Karpas-422 (cell line): Measurements from ENCODE around the gene CSF3R. TPM values are rescaled to one million over a fixed set of nuclear protein-coding genes. Genes with fewer than 3 reads are reported as not detected.

Experiments used
- DNase-seq: peaks from one replicate; pipeline ENCODE4 v3.0.0-alpha.2; 2015
- H2AFZ ChIP-seq: fragments of 200-600 bp; sonication (generic); 2 replicates; pipeline ENCODE4 v1.6.1; 2014; ENCODE audit warnings: antibody characterized with exemption, low read length, mixed read lengths
- H3K27ac ChIP-seq: fragments of 200-600 bp; sonication (generic); 2 replicates; pipeline ENCODE4 v1.5.1; 2014; ENCODE audit warnings: mild to moderate bottlenecking, low read length, moderate library complexity
- H3K27me3 ChIP-seq: fragments of 200-600 bp; sonication (generic); 2 replicates; pipeline ENCODE4 v1.6.1; 2014; ENCODE audit warnings: low read length, mixed read lengths
- H3K36me3 ChIP-seq: fragments of 200-600 bp; sonication (generic); 2 replicates; pipeline ENCODE4 v1.6.1; 2014; ENCODE audit warnings: low read length, mixed read lengths; ENCODE audit not compliant: insufficient read depth
- H3K4me1 ChIP-seq: fragments of 200-600 bp; sonication (generic); 2 replicates; pipeline ENCODE4 v1.6.1; 2014; ENCODE audit warnings: mild to moderate bottlenecking, low read length, mixed read lengths
- H3K4me2 ChIP-seq: fragments of 200-600 bp; sonication (generic); 2 replicates; pipeline ENCODE4 v1.6.1; 2014; ENCODE audit warnings: low read length, low read depth, mild to moderate bottlenecking; ENCODE audit not compliant: poor library complexity, severe bottlenecking
- H3K4me3 ChIP-seq: fragments of 200-600 bp; sonication (generic); 2 replicates; pipeline ENCODE4 v1.5.1; 2014; ENCODE audit warnings: mild to moderate bottlenecking, antibody characterized with exemption, low read length, mixed read lengths
- H3K79me2 ChIP-seq: fragments of 200-600 bp; sonication (generic); 2 replicates; pipeline ENCODE4 v1.6.1; 2014; ENCODE audit warnings: mild to moderate bottlenecking, low read length, mixed read lengths
- H3K9ac ChIP-seq: fragments of 200-600 bp; sonication (generic); 2 replicates; pipeline ENCODE4 v1.6.0; 2014; ENCODE audit warnings: low read length
- H3K9me2 ChIP-seq: fragments of 200-600 bp; sonication (generic), shearing (Covaris generic); replicated peaks from 2 replicates; pipeline ENCODE4 v1.6.0; 2014; ENCODE audit warnings: mild to moderate bottlenecking, low read length, moderate library complexity; ENCODE audit not compliant: insufficient read depth
- H3K9me3 ChIP-seq: fragments of 300-700, 200-600 bp; sonication (generic); 2 replicates; pipeline ENCODE4 v1.6.1; 2014; ENCODE audit warnings: low read length, mixed read lengths
- H4K20me1 ChIP-seq: fragments of 200-600 bp; sonication (generic); 2 replicates; pipeline ENCODE4 v1.6.1; 2014; ENCODE audit warnings: mild to moderate bottlenecking, antibody characterized with exemption, low read length, low read depth; ENCODE audit not compliant: insufficient read depth
- total RNA-seq: library from RNA; depleted of rRNA; stranded (reverse); fragments of >200 nt; shearing (Covaris generic); gene quantifications from 2 replicates; pipeline ENCODE4 v1.2.3, GENCODE V29; 2014; ENCODE audit warnings: low replicate concordance

CSF3R gene
- total RNA-seq, 1 experiment from 2014 or later = not detected

- H3K9ac ChIP-seq = no peak overlapping the region
- no peak overlapping the region for H2AFZ ChIP-seq
- no peaks in the 10 kb centered on the region for H3K36me3 ChIP-seq
- peaks cover 3% of the 10 kb centered on the region; the same call in 1 of the 2 replicates for H3K4me1 ChIP-seq
- no peak overlapping the region for H3K27ac ChIP-seq
- H3K4me2 ChIP-seq = no peak overlapping the region
- no peaks in the 10 kb centered on the region for H3K27me3 ChIP-seq
- H4K20me1 ChIP-seq = no peaks in the 10 kb centered on the region
- no peak overlapping the region for H3K4me3 ChIP-seq
- no peaks in the 10 kb centered on the region for H3K9me3 ChIP-seq
- no peaks in the 10 kb centered on the region for H3K9me2 ChIP-seq
- no peaks in the 10 kb centered on the region for H3K79me2 ChIP-seq
- DNase-seq = no peak
Observed at GRCh38 chr1:36524359-36525062, 41.8 kb upstream of the CSF3R start.

DNA sequence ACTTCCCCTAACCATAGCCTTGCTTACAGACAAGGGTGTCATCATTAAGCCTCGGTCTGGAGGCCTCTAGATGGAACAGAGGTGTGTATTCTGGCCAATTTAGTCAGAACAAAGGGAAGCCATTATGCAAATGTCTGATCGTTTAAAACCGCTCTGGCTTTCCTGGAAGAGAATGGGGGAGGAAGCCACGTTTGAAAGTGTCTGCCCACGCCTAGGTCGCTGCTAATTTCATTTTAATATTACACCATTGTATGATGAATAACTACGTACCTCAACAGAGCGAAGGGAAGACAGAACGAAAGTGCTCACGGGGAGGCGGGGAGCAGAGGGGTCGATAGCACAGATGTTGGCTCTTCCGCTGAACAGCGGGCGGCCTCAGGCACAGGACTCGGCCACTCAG is 41.1 kb upstream of the CSF3R start:
- no peak for DNase-seq
- no peaks in the 10 kb centered on the region for H3K27me3 ChIP-seq

DNA sequence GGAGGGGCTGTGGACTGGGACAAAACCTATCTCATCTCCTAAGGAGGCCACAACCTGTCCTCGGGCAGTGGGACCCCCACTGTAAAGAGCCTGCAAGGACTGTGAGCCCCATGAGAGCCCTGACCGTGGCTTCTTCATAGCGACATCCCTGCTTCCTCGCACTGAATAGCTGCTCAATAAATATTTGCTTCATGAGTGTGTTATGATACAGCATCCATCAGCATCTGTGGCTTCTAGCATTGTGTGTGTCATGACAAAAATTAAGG is 40.5 kb upstream of the CSF3R start:
- no peak for DNase-seq
- H3K4me2 ChIP-seq = no peak overlapping the region
- no peak overlapping the region for H3K27ac ChIP-seq
- H3K9me2 ChIP-seq = no peaks in the 10 kb centered on the region
- H3K4me3 ChIP-seq = no peak overlapping the region
- H3K9ac ChIP-seq = no peak overlapping the region
- H4K20me1 ChIP-seq = no peaks in the 10 kb centered on the region
- H3K9me3 ChIP-seq = no peaks in the 10 kb centered on the region
- H3K79me2 ChIP-seq = no peaks in the 10 kb centered on the region
- H2AFZ ChIP-seq = no peak overlapping the region
- no peaks in the 10 kb centered on the region for H3K36me3 ChIP-seq
- H3K27me3 ChIP-seq = no peaks in the 10 kb centered on the region
- H3K4me1 ChIP-seq = peaks cover 3% of the 10 kb centered on the region; the same call in 1 of the 2 replicates

More for the DNA sequence above, 41.1 kb upstream of the CSF3R start:
- no peaks in the 10 kb centered on the region for H3K79me2 ChIP-seq
- no peaks in the 10 kb centered on the region for H3K9me3 ChIP-seq
- H3K36me3 ChIP-seq = no peaks in the 10 kb centered on the region
- no peak overlapping the region for H3K9ac ChIP-seq
- no peaks in the 10 kb centered on the region for H3K9me2 ChIP-seq
- H2AFZ ChIP-seq = no peak overlapping the region
- H4K20me1 ChIP-seq = no peaks in the 10 kb centered on the region
- H3K4me1 ChIP-seq = peaks cover 3% of the 10 kb centered on the region; the same call in 1 of the 2 replicates
- no peak overlapping the region for H3K4me2 ChIP-seq
- H3K27ac ChIP-seq = no peak overlapping the region
- no peak overlapping the region for H3K4me3 ChIP-seq

- no peaks in the 10 kb centered on the region for H3K79me2 ChIP-seq
- no peak for DNase-seq
- peaks cover 3% of the 10 kb centered on the region; the same call in 1 of the 2 replicates for H3K4me1 ChIP-seq
- H3K9me3 ChIP-seq = no peaks in the 10 kb centered on the region
- H3K4me2 ChIP-seq = no peak overlapping the region
- no peak overlapping the region for H2AFZ ChIP-seq
- H3K36me3 ChIP-seq = no peaks in the 10 kb centered on the region
- no peak overlapping the region for H3K27ac ChIP-seq
- no peaks in the 10 kb centered on the region for H4K20me1 ChIP-seq
- H3K9me2 ChIP-seq = no peaks in the 10 kb centered on the region
- H3K27me3 ChIP-seq = no peaks in the 10 kb centered on the region
- no peak overlapping the region for H3K4me3 ChIP-seq
- no peak overlapping the region for H3K9ac ChIP-seq
Observed at GRCh38 chr1:36522461-36523229, 39.9 kb upstream of the CSF3R start.

- Histone ChIP-seq H3K4me2 (no peak overlapping the region), H3K9ac (no peak overlapping the region), H3K79me2 (no peaks in the 10 kb centered on the region), H2AFZ (no peak overlapping the region), H3K4me3 (no peak overlapping the region), H3K9me3 (no peaks in the 10 kb centered on the region), H4K20me1 (no peaks in the 10 kb centered on the region), H3K4me1 (peaks cover 3% of the 10 kb centered on the region; the same call in 1 of the 2 replicates), H3K36me3 (no peaks in the 10 kb centered on the region), H3K27ac (no peak overlapping the region), H3K27me3 (no peaks in the 10 kb centered on the region), H3K9me2 (no peaks in the 10 kb centered on the region)
- DNase-seq = no peak
Observed at GRCh38 chr1:36522021-36522420, 39.3 kb upstream of the CSF3R start.

- Histone ChIP-seq H3K4me2 (no peak overlapping the region), H3K36me3 (no peaks in the 10 kb centered on the region), H3K9ac (no peak overlapping the region), H3K27ac (no peak overlapping the region), H3K27me3 (no peaks in the 10 kb centered on the region), H3K4me3 (no peak overlapping the region), H3K9me2 (no peaks in the 10 kb centered on the region), H3K79me2 (no peaks in the 10 kb centered on the region), H3K4me1 (peaks cover 3% of the 10 kb centered on the region; the same call in 1 of the 2 replicates), H2AFZ (no peak overlapping the region), H4K20me1 (no peaks in the 10 kb centered on the region), H3K9me3 (no peaks in the 10 kb centered on the region)
- DNase-seq = no peak
Observed at GRCh38 chr1:36520771-36521420, 38.2 kb upstream of the CSF3R start.

- no peaks in the 10 kb centered on the region for H3K36me3 ChIP-seq
- no peak overlapping the region for H3K4me2 ChIP-seq
- no peaks in the 10 kb centered on the region for H3K9me2 ChIP-seq
- H3K4me3 ChIP-seq = no peak overlapping the region
- no peaks in the 10 kb centered on the region for H4K20me1 ChIP-seq
- no peak for DNase-seq
- H2AFZ ChIP-seq = no peak overlapping the region
- H3K9me3 ChIP-seq = no peaks in the 10 kb centered on the region
- H3K27ac ChIP-seq = no peak overlapping the region
- no peaks in the 10 kb centered on the region for H3K27me3 ChIP-seq
- no peak overlapping the region for H3K9ac ChIP-seq
- H3K4me1 ChIP-seq = peaks cover 3% of the 10 kb centered on the region; the same call in 1 of the 2 replicates
- H3K79me2 ChIP-seq = no peaks in the 10 kb centered on the region
Observed at GRCh38 chr1:36520056-36520455, 37.3 kb upstream of the CSF3R start.

- Histone ChIP-seq H3K9ac (no peak overlapping the region), H3K9me2 (no peaks in the 10 kb centered on the region), H3K4me2 (no peak overlapping the region), H3K4me1 (no peaks in the 10 kb centered on the region), H3K79me2 (no peaks in the 10 kb centered on the region), H3K27ac (no peak overlapping the region), H3K4me3 (no peak overlapping the region), H3K9me3 (no peaks in the 10 kb centered on the region), H4K20me1 (no peaks in the 10 kb centered on the region), H3K27me3 (no peaks in the 10 kb centered on the region), H2AFZ (no peak overlapping the region), H3K36me3 (no peaks in the 10 kb centered on the region)
- DNase-seq = no peak
Observed at GRCh38 chr1:36517011-36517771, 34.5 kb upstream of the CSF3R start.
